Fibroblast of lung (primary cell): Measurements from ENCODE around the gene STK10. TPM values are rescaled to one million over a fixed set of nuclear protein-coding genes. Genes with fewer than 3 reads are reported as not detected.

Experiments used
- DNase-seq, 2 donors: peaks; one replicate each; pipeline versions ENCODE4 v3.0.0 to v3.0.0-alpha.2; 2010; ENCODE audit warnings: low read depth in 2 of 2
- H2AFZ ChIP-seq: 2 replicates; pipeline ENCODE4 v1.5.1; 2012; ENCODE audit warnings: low read length, control low read depth, inconsistent platforms
- H3K27ac ChIP-seq: 2 replicates; pipeline ENCODE4 v1.5.1; 2011; ENCODE audit warnings: low read length, control low read depth; ENCODE audit not compliant: insufficient read depth
- H3K27me3 ChIP-seq: 2 replicates; pipeline ENCODE4 v1.5.1; 2011; ENCODE audit warnings: mild to moderate bottlenecking, low read length; ENCODE audit not compliant: control insufficient read depth, insufficient read depth
- H3K36me3 ChIP-seq: 2 replicates; pipeline ENCODE4 v1.5.1; 2011; ENCODE audit warnings: low read length; ENCODE audit not compliant: control insufficient read depth, insufficient read depth
- H3K4me1 ChIP-seq: 2 replicates; pipeline ENCODE4 v1.5.1; 2011; ENCODE audit warnings: low read length; ENCODE audit not compliant: control insufficient read depth, insufficient read depth; ENCODE audit errors: extremely low read depth
- H3K4me2 ChIP-seq: 2 replicates; pipeline ENCODE4 v1.5.1; 2011; ENCODE audit warnings: low read length, control low read depth; ENCODE audit not compliant: insufficient read depth; ENCODE audit errors: extremely low read depth
- H3K4me3 ChIP-seq, 4 experiments: fragments of 200-600 bp in 1 of 4; sonication (generic) in 1 of 4; replicated peaks in 1 of 4; 2 replicates each; pipeline ENCODE4 v1.5.1; 2011 to 2016; ENCODE audit warnings: low read length in 4 of 4, low read depth in 3 of 4, mild to moderate bottlenecking in 3 of 4, control low read depth in 2 of 4, inconsistent platforms in 1 of 4, mixed read lengths in 1 of 4; ENCODE audit not compliant: insufficient read depth in 1 of 4; ENCODE audit errors: control extremely low read depth in 1 of 4
- H3K79me2 ChIP-seq: 2 replicates; pipeline ENCODE4 v1.5.1; 2012; ENCODE audit warnings: mild to moderate bottlenecking, low read length, inconsistent platforms; ENCODE audit not compliant: control insufficient read depth, insufficient read depth
- H3K9ac ChIP-seq: 2 replicates; pipeline ENCODE4 v1.5.1; 2011; ENCODE audit warnings: mild to moderate bottlenecking, low read length, control low read depth; ENCODE audit not compliant: insufficient read depth
- H3K9me3 ChIP-seq: 2 replicates; pipeline ENCODE4 v1.5.1; 2012; ENCODE audit warnings: low read depth, low read length; ENCODE audit not compliant: control insufficient read depth, insufficient read depth
- H4K20me1 ChIP-seq: 2 replicates; pipeline ENCODE4 v1.5.1; 2011; ENCODE audit warnings: low read length; ENCODE audit not compliant: control insufficient read depth, insufficient read depth; ENCODE audit errors: extremely low read depth
- CTCF ChIP-seq, 2 donors: IDR thresholded peaks in 1 of 2; conservative IDR thresholded peaks in 1 of 2; 1 replicate in 1 of 2; 2 replicates in 1 of 2; pipeline ENCODE4 v1.5.1; 2011 to 2012; ENCODE audit warnings: low read length in 2 of 2, control low read depth in 1 of 2, inconsistent platforms in 1 of 2, low read depth in 1 of 2, mild to moderate bottlenecking in 1 of 2
- EZH2 ChIP-seq: IDR thresholded peaks from 2 replicates; pipeline ENCODE4 v1.5.1; 2012; ENCODE audit warnings: low read length, control low read depth, mild to moderate bottlenecking; ENCODE audit errors: missing control alignments
- polyA plus RNA-seq, 2 donors: library from polyadenylated mRNA; depleted of rRNA in 1 of 2; stranded (reverse) in 1 of 2; unstranded in 1 of 2; fragments of >200 nt; gene quantifications; 2 replicates each; pipeline ENCODE4 v1.2.1, GENCODE V29; 2011 to 2012; ENCODE audit warnings: missing spikeins in 1 of 2
- total RNA-seq: library from RNA; depleted of rRNA; stranded (reverse); fragments of >200 nt; gene quantifications from 2 replicates; pipeline ENCODE4 v1.2.1, GENCODE V29; 2014

Gene STK10
- total and polyA plus RNA-seq, 2 donors (not counting 1 experiment from before 2014, with no cell fraction given): 8.9 to 16.0 TPM

GRCh38 chr5:172144291-172144815 is 43.7 kb downstream of the STK10 start:
- Histone ChIP-seq H3K27ac (no peak overlapping the region), H3K4me3 (no peak overlapping the region), H3K79me2 (peaks cover 8% of the 10 kb centered on the region), H4K20me1 (no peaks in the 10 kb centered on the region), H3K4me1 (no peaks in the 10 kb centered on the region), H3K9ac (no peak overlapping the region), H3K27me3 (no peaks in the 10 kb centered on the region), H2AFZ (no peak overlapping the region), H3K4me2 (no peak overlapping the region), H3K36me3 (no peaks in the 10 kb centered on the region), H3K9me3 (no peaks in the 10 kb centered on the region)
- peak in 1 of 2 donors; percentile 51 for DNase-seq
- no peak for TF ChIP-seq EZH2
- TF ChIP-seq CTCF (conservative IDR thresholded peaks at IDR 0.05 in 1 of 2, IDR thresholded peaks at IDR 0.05 in 1 of 2; ENCODE audit: low read depth in 1 of 2, low read length in 2 of 2): no peak

- no peak for DNase-seq
- H3K79me2 ChIP-seq: peaks cover 8% of the 10 kb centered on the region
- H3K9ac ChIP-seq: no peak overlapping the region
- H3K27me3 ChIP-seq: no peaks in the 10 kb centered on the region
- H3K4me1 ChIP-seq: no peaks in the 10 kb centered on the region
- no peaks in the 10 kb centered on the region for H3K9me3 ChIP-seq
- no peak overlapping the region for H3K4me2 ChIP-seq
- no peak overlapping the region for H3K27ac ChIP-seq
- no peak overlapping the region for H2AFZ ChIP-seq
- no peaks in the 10 kb centered on the region for H4K20me1 ChIP-seq
- TF ChIP-seq EZH2: no peak
- no peak for TF ChIP-seq CTCF (conservative IDR thresholded peaks at IDR 0.05 in 1 of 2, IDR thresholded peaks at IDR 0.05 in 1 of 2; ENCODE audit: low read depth in 1 of 2, low read length in 2 of 2)
- H3K4me3 ChIP-seq: no peak overlapping the region
- no peaks in the 10 kb centered on the region for H3K36me3 ChIP-seq
Measured at GRCh38 chr5:172143875-172144274, 44.1 kb downstream of the STK10 start.

GRCh38 chr5:172142709-172143215 is 45.3 kb downstream of the STK10 start:
- DNase-seq: peak in 1 of 2 donors; percentile 59
- H3K79me2 ChIP-seq: peaks cover 8% of the 10 kb centered on the region
- H3K27ac ChIP-seq: no peak overlapping the region
- H3K36me3 ChIP-seq: no peaks in the 10 kb centered on the region
- H3K4me2 ChIP-seq: no peak overlapping the region
- no peak overlapping the region for H3K9ac ChIP-seq
- no peak overlapping the region for H2AFZ ChIP-seq
- H3K4me1 ChIP-seq: no peaks in the 10 kb centered on the region
- no peaks in the 10 kb centered on the region for H3K27me3 ChIP-seq
- no peaks in the 10 kb centered on the region for H4K20me1 ChIP-seq
- no peak for TF ChIP-seq EZH2
- no peak for TF ChIP-seq CTCF (conservative IDR thresholded peaks at IDR 0.05 in 1 of 2, IDR thresholded peaks at IDR 0.05 in 1 of 2; ENCODE audit: low read depth in 1 of 2, low read length in 2 of 2)
- H3K9me3 ChIP-seq: no peaks in the 10 kb centered on the region
- no peak overlapping the region for H3K4me3 ChIP-seq
